Osteoblast (primary cell): ENCODE data around the gene ADAMTSL1. TPM values are rescaled to one million over a fixed set of nuclear protein-coding genes. Genes with fewer than 3 reads are reported as not detected.

ENCODE experiments used
- DNase-seq: peaks from one replicate; pipeline ENCODE4 v3.0.0; 2011; ENCODE audit warnings: low spot score, mixed read lengths; ENCODE audit not compliant: insufficient read length; ENCODE audit errors: missing footprints
- H2AFZ ChIP-seq: 2 replicates; pipeline ENCODE4 v1.6.0; 2011; ENCODE audit warnings: mild to moderate bottlenecking, low read length
- H3K27ac ChIP-seq: 2 replicates; pipeline ENCODE4 v1.5.1; 2011; ENCODE audit warnings: mild to moderate bottlenecking, low read depth, low read length, moderate library complexity
- H3K27me3 ChIP-seq: 2 replicates; pipeline ENCODE4 v1.6.0; 2012; ENCODE audit warnings: mild to moderate bottlenecking, control low read depth, inconsistent platforms, low read length, moderate library complexity; ENCODE audit not compliant: insufficient read depth
- H3K36me3 ChIP-seq: 2 replicates; pipeline ENCODE4 v1.5.1; 2011; ENCODE audit warnings: mild to moderate bottlenecking, low read length, control low read depth, moderate library complexity; ENCODE audit not compliant: insufficient read depth
- H3K4me1 ChIP-seq: 2 replicates; pipeline ENCODE4 v1.5.1; 2011; ENCODE audit warnings: mild to moderate bottlenecking, low read length, control low read depth, moderate library complexity; ENCODE audit not compliant: insufficient read depth
- H3K4me2 ChIP-seq: 2 replicates; pipeline ENCODE4 v1.6.0; 2011; ENCODE audit warnings: mild to moderate bottlenecking, low read length; ENCODE audit not compliant: insufficient read depth
- H3K4me3 ChIP-seq: fragments of 200-600 bp; sonication (generic); 3 replicates; pipeline ENCODE4 v1.5.1; 2012; ENCODE audit warnings: mild to moderate bottlenecking, low read length, inconsistent platforms; ENCODE audit not compliant: insufficient read depth
- H3K79me2 ChIP-seq: 2 replicates; pipeline ENCODE4 v1.6.0; 2012; ENCODE audit warnings: mild to moderate bottlenecking, low read length, control low read depth, inconsistent platforms; ENCODE audit not compliant: insufficient read depth
- H3K9me3 ChIP-seq: 2 replicates; pipeline ENCODE4 v1.5.1; 2011; ENCODE audit warnings: low read depth, low read length, control low read depth
- H4K20me1 ChIP-seq: 2 replicates; pipeline ENCODE4 v1.6.0; 2012; ENCODE audit warnings: mild to moderate bottlenecking, low read length, control low read depth; ENCODE audit not compliant: insufficient read depth
- CTCF ChIP-seq: IDR thresholded peaks from 2 replicates; pipeline ENCODE4 v1.5.1; 2011; ENCODE audit warnings: mild to moderate bottlenecking, low read depth, low read length, moderate library complexity; ENCODE audit errors: extremely low read depth
- total RNA-seq: library from RNA; depleted of rRNA; stranded (reverse); fragments of >200 nt; gene quantifications from 2 replicates; pipeline ENCODE4 v1.2.3, GENCODE V29; 2012

Gene ADAMTSL1
- total RNA-seq, 1 donor = 54.3 TPM

DNA sequence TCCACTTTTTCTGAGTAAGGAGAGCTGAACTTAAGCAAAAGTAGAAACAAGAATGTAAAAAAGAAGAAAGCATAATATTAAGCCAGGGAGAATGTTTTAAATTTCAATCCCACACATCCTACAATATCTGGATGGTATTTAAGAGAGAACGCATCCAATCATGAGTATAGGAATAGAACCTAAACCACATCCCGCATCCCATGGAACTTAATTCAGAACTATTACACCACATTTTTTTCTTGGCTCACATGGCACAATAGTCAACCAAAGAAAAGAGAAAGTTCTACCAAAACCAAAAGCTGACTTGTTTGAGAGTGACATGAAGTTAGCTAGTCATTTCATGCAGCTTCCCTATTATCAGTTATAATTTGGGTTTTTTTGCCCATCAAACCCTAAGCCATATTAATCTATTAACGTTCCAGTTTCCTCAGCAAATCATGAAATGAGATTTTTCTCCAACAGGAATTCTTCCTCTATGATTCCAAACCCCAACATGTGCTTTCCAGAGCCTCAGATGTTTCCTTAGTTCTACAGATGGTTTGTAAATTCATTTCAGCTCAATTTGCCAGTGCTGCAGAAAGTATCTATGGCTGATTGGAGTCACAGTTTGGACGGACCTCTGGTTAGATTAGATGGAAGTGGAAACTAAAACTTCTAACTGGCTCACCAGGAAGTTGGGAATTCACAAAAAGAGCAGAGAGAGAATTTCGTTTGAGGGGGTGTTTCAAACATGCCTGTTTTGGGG lies 22.5 kb downstream of the ADAMTSL1 start:
- H3K9me3 ChIP-seq = no peaks in the 10 kb centered on the region
- H3K4me3 ChIP-seq = no peak overlapping the region
- H3K4me1 ChIP-seq = peaks cover 63% of the 10 kb centered on the region
- DNase-seq = no peak
- H3K4me2 ChIP-seq = no peak overlapping the region
- no peak for TF ChIP-seq CTCF
- H3K36me3 ChIP-seq = peaks cover 25% of the 10 kb centered on the region
- H3K79me2 ChIP-seq = peaks cover 83% of the 10 kb centered on the region
- H3K27ac ChIP-seq = peak overlapping the region; percentile 55
- H2AFZ ChIP-seq = peak overlapping the region; percentile 32
- H4K20me1 ChIP-seq = no peaks in the 10 kb centered on the region
- H3K27me3 ChIP-seq = no peaks in the 10 kb centered on the region

GRCh38 chr9:18499062-18499461 lies 25.1 kb downstream of the ADAMTSL1 start:
- TF ChIP-seq CTCF = no peak
- Histone ChIP-seq H3K4me3 (no peak overlapping the region), H3K4me1 (peaks cover 37% of the 10 kb centered on the region), H3K36me3 (peaks cover 25% of the 10 kb centered on the region), H2AFZ (no peak overlapping the region), H4K20me1 (no peaks in the 10 kb centered on the region), H3K27ac (peak overlapping the region; percentile 7), H3K27me3 (no peaks in the 10 kb centered on the region), H3K79me2 (peaks cover 98% of the 10 kb centered on the region), H3K9me3 (no peaks in the 10 kb centered on the region), H3K4me2 (no peak overlapping the region)
- DNase-seq = no peak

GRCh38 chr9:18499980-18500379 lies 26.0 kb downstream of the ADAMTSL1 start:
- peaks cover 98% of the 10 kb centered on the region for H3K79me2 ChIP-seq
- no peak for DNase-seq
- peaks cover 28% of the 10 kb centered on the region for H3K4me1 ChIP-seq

More at GRCh38 chr9:18499980-18500379, 26.0 kb downstream of the ADAMTSL1 start:
- Histone ChIP-seq H3K9me3 (no peaks in the 10 kb centered on the region), H3K4me3 (no peak overlapping the region), H4K20me1 (peaks cover 3% of the 10 kb centered on the region), H3K4me2 (no peak overlapping the region), H2AFZ (no peak overlapping the region), H3K36me3 (peaks cover 24% of the 10 kb centered on the region), H3K27ac (peak overlapping the region; percentile 7), H3K27me3 (no peaks in the 10 kb centered on the region)
- no peak for TF ChIP-seq CTCF
